ENCODE results near the gene SLC12A6.

The SLC12A6 gene

GRCh38 chr15:34188711-34189110 is 148.9 kb downstream of the SLC12A6 start:
- H3K36me3 ChIP-seq (ENCODE audit: low read depth) = peaks cover 16% of the 10 kb centered on the region
- ATAC-seq (ENCODE audit: low read depth) = no peak

GRCh38 chr15:34185666-34186065 is 151.9 kb downstream of the SLC12A6 start:
- no peak for TF ChIP-seq CTCF (IDR thresholded peaks at IDR 0.05; ENCODE audit: poor library complexity, severe bottlenecking)
- H3K36me3 ChIP-seq (ENCODE audit: low read depth) = peaks cover 16% of the 10 kb centered on the region

More at GRCh38 chr15:34188711-34189110, 148.9 kb downstream of the SLC12A6 start:
- no peak for DNase-seq (ENCODE audit: low spot score)
- no peak overlapping the region for H3K4me3 ChIP-seq (ENCODE audit: severe bottlenecking)
- no peak for TF ChIP-seq CTCF (IDR thresholded peaks at IDR 0.05; ENCODE audit: poor library complexity, severe bottlenecking)
- peaks cover 5% of the 10 kb centered on the region for H3K4me1 ChIP-seq (ENCODE audit: insufficient read depth, poor library complexity, severe bottlenecking)
- no peak overlapping the region for H3K27ac ChIP-seq (ENCODE audit: poor library complexity, severe bottlenecking)
- no peaks in the 10 kb centered on the region for H3K27me3 ChIP-seq (ENCODE audit: insufficient read depth, poor library complexity, severe bottlenecking)
- peaks cover 5% of the 10 kb centered on the region for H3K9me3 ChIP-seq (ENCODE audit: severe bottlenecking)

DNA sequence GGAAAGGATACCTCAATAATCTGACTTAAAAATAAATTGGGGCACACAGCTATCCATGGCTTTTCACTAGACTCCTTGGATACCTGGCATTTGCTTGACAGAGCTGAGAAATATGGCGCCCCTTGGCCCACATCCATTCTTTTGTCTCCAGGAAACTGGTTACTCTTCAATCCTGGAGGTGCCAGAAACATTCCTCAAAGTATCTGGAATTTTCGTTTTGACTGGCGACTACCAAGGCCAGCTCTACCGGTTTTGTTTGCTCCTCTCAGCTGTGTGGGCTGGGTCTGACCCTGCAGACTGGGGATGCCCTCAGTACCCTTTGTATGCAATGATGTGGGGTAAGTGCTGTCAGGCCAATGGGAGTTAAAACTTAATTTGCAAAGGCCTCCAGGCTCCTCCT is 154.6 kb downstream of the SLC12A6 start:
- H3K36me3 ChIP-seq (ENCODE audit: low read depth) = peaks cover 10% of the 10 kb centered on the region
- H3K9me3 ChIP-seq (ENCODE audit: severe bottlenecking) = no peaks in the 10 kb centered on the region
- no peaks in the 10 kb centered on the region for H3K27me3 ChIP-seq (ENCODE audit: insufficient read depth, poor library complexity, severe bottlenecking)
- TF ChIP-seq CTCF (IDR thresholded peaks at IDR 0.05; ENCODE audit: poor library complexity, severe bottlenecking) = no peak
- no peaks in the 10 kb centered on the region for H3K4me1 ChIP-seq (ENCODE audit: insufficient read depth, poor library complexity, severe bottlenecking)
- no peak overlapping the region for H3K4me3 ChIP-seq (ENCODE audit: severe bottlenecking)
- ATAC-seq (ENCODE audit: low read depth) (peak; percentile 17; the same call in 1 of the 3 replicates), DNase-seq (ENCODE audit: low spot score) (no peak)
- H3K27ac ChIP-seq (ENCODE audit: poor library complexity, severe bottlenecking) = no peak overlapping the region

More at GRCh38 chr15:34185666-34186065, 151.9 kb downstream of the SLC12A6 start:
- peaks cover 4% of the 10 kb centered on the region for H3K9me3 ChIP-seq (ENCODE audit: severe bottlenecking)
- H3K27ac ChIP-seq (ENCODE audit: poor library complexity, severe bottlenecking) = no peak overlapping the region
- no peaks in the 10 kb centered on the region for H3K27me3 ChIP-seq (ENCODE audit: insufficient read depth, poor library complexity, severe bottlenecking)
- no peak for DNase-seq (ENCODE audit: low spot score)
- H3K4me3 ChIP-seq (ENCODE audit: severe bottlenecking) = no peak overlapping the region
- H3K4me1 ChIP-seq (ENCODE audit: insufficient read depth, poor library complexity, severe bottlenecking) = peaks cover 5% of the 10 kb centered on the region
- no peak for ATAC-seq (ENCODE audit: low read depth)
